Neutrophil (primary cell): ENCODE results near the gene MUC13.

Experiments used
- H3K27ac ChIP-seq: fragments of 200-600 bp; sonication (generic); 2 replicates; pipeline ENCODE4 v1.5.1; 2016; ENCODE audit warnings: mild to moderate bottlenecking, moderate library complexity
- H3K27me3 ChIP-seq: fragments of 200-600 bp; sonication (generic); 2 replicates; pipeline ENCODE4 v1.6.0; 2016; ENCODE audit warnings: mild to moderate bottlenecking
- H3K36me3 ChIP-seq: fragments of 200-600 bp; sonication (generic); 2 replicates; pipeline ENCODE4 v1.5.1; 2017
- H3K4me1 ChIP-seq, 2 experiments: fragments of 200-600 bp in 1 of 2; sonication (generic) in 1 of 2; 1 replicate in 1 of 2; 2 replicates in 1 of 2; pipeline versions ENCODE4 v1.5.1 to v1.6.1; 2013 to 2016; ENCODE audit warnings: low read depth in 1 of 2, low read length in 1 of 2, mild to moderate bottlenecking in 1 of 2, moderate library complexity in 1 of 2; ENCODE audit not compliant: control insufficient read depth in 1 of 2, insufficient read depth in 1 of 2
- H3K4me3 ChIP-seq, 2 experiments: fragments of 200-600 bp in 1 of 2; sonication (generic) in 1 of 2; 1 replicate in 1 of 2; 2 replicates in 1 of 2; pipeline ENCODE4 v1.5.1; 2013 to 2016; ENCODE audit warnings: low read depth in 1 of 2, low read length in 1 of 2, mild to moderate bottlenecking in 1 of 2, moderate library complexity in 1 of 2
- H3K9me3 ChIP-seq: fragments of 200-600 bp; sonication (generic); 2 replicates; pipeline ENCODE4 v1.5.1; 2016
- TF ChIP-seq, protein P1 (sequence below): fragments of 200-600 bp; sonication (generic); IDR thresholded peaks from 2 replicates; pipeline ENCODE4 v1.5.1; 2016; ENCODE audit warnings: antibody characterized with exemption

Gene MUC13

DNA sequence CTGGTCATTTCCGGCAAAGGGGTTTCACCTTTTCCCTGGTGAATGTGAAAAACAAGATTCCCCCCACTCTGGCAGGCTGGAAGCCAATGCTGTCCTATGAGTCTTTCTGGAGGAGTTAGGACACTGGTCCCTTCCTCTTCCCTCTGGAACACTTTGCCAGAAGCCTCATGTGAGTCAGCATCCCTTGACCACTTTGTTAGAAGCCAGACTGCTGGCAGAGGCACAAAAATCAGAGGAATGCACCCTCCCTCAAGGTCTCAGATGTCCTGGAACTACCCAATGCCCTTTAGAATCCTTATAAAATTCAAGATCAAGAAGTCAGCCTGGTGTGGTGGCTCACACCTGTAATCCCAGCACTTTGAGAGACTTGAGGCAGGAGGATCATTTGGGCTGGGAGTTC is 74.0 kb downstream of the MUC13 start:
- no peaks in the 10 kb centered on the region for H3K36me3 ChIP-seq
- H3K9me3 ChIP-seq, result no peaks in the 10 kb centered on the region
- no peak overlapping the region for H3K27ac ChIP-seq
- peaks cover 7% of the 10 kb centered on the region for H3K27me3 ChIP-seq
- H3K4me3 ChIP-seq, result no peak overlapping the region
- no peaks in the 10 kb centered on the region for H3K4me1 ChIP-seq
- TF ChIP-seq, protein P1, sequence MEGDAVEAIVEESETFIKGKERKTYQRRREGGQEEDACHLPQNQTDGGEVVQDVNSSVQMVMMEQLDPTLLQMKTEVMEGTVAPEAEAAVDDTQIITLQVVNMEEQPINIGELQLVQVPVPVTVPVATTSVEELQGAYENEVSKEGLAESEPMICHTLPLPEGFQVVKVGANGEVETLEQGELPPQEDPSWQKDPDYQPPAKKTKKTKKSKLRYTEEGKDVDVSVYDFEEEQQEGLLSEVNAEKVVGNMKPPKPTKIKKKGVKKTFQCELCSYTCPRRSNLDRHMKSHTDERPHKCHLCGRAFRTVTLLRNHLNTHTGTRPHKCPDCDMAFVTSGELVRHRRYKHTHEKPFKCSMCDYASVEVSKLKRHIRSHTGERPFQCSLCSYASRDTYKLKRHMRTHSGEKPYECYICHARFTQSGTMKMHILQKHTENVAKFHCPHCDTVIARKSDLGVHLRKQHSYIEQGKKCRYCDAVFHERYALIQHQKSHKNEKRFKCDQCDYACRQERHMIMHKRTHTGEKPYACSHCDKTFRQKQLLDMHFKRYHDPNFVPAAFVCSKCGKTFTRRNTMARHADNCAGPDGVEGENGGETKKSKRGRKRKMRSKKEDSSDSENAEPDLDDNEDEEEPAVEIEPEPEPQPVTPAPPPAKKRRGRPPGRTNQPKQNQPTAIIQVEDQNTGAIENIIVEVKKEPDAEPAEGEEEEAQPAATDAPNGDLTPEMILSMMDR, result no peak

DNA sequence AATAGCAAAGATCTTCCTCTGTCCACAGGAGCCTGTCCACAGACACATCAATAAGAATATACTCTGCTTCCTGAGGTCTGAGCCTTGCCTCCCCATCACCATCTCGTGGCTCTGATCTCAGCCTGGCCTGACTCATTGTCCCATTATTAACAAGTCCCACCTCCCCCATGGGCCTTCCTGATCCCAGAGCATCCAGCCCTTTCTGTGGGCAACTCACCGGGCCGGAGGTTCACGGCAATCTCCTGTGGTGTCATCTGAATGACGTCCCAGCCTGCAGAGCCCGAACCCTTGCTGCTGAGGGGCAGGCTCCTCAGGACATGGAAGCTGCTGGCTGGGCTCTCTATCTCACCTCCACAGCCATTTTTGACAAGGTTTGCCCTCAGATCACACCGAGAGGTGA is 75.5 kb downstream of the MUC13 start:
- H3K4me1 ChIP-seq, result no peaks in the 10 kb centered on the region
- H3K27me3 ChIP-seq, result peaks cover 7% of the 10 kb centered on the region
- H3K4me3 ChIP-seq, result no peak overlapping the region
- H3K27ac ChIP-seq, result no peak overlapping the region
- TF ChIP-seq, protein P1, result no peak
- no peaks in the 10 kb centered on the region for H3K9me3 ChIP-seq
- no peaks in the 10 kb centered on the region for H3K36me3 ChIP-seq

DNA sequence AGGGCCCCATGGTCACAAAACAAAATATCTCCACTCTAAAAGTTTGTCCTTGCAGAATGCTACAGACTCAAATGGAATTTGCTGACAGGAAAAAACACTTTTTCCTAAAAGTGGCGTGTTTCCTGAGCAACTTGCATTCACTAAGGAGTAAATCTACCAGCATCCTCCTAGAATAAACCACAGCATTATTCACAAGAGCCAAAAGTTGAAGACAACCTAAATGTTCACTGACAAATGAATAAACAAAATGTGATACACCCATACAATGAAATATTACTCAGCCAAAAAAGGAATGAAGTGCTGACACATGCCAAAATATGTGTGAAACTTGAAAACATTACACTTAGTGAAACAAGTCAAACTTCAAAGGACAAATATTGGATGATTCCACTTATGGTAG is 76.3 kb downstream of the MUC13 start:
- Histone ChIP-seq H3K4me1 (no peaks in the 10 kb centered on the region), H3K36me3 (no peaks in the 10 kb centered on the region), H3K27ac (no peak overlapping the region), H3K9me3 (no peaks in the 10 kb centered on the region), H3K4me3 (no peak overlapping the region), H3K27me3 (peaks cover 7% of the 10 kb centered on the region)
- TF ChIP-seq, protein P1, result no peak

DNA sequence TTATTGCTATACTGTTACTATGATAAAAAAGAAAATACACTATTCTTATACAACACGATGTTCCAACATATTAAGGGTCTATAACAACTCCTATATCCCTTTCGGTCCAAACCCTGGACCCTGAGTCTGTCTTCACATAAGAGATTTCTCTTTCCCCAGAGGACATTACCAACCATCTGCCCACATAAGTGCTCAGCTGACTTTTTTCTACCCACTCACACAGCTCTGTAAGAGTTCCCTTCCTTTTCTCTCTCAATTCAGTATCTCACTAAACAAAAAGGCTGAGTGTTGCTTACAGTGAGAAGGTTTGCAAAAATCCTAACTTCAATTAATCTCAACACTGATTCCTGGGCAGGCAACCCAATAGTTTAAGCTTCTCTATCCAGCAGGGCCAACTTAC is 77.9 kb downstream of the MUC13 start:
- Histone ChIP-seq H3K27ac (no peak overlapping the region), H3K4me3 (no peak overlapping the region), H3K27me3 (peaks cover 7% of the 10 kb centered on the region), H3K36me3 (no peaks in the 10 kb centered on the region), H3K4me1 (no peaks in the 10 kb centered on the region), H3K9me3 (no peaks in the 10 kb centered on the region)
- TF ChIP-seq, protein P1, result no peak
